Loucy (cell line): ENCODE data around the gene USP8.

Experiments
- CTCF ChIP-seq: fragments of 200-600 bp; sonication (generic); conservative IDR thresholded peaks from 2 replicates; pipeline ENCODE4 v1.5.1; 2014; ENCODE audit warnings: mild to moderate bottlenecking, antibody characterized with exemption, low read length
- EZH2phosphoT487 ChIP-seq: fragments of 200-600 bp; IDR thresholded peaks from 2 replicates; pipeline ENCODE4 v1.6.1; 2018; ENCODE audit warnings: antibody characterized with exemption, mild to moderate bottlenecking, moderate library complexity, borderline replicate concordance

GRCh38 chr15:50452927-50453326 is 28.7 kb downstream of the USP8 start:
- TF ChIP-seq CTCF (no peak), EZH2phosphoT487 (no peak)
